PC-3 (cell line): Measurements from ENCODE around the gene FAM120AOS. TPM values are rescaled to one million over a fixed set of nuclear protein-coding genes. Genes with fewer than 3 reads are reported as not detected.

Experiments
- ATAC-seq: fragments of 200-7000 bp; cut with Tn5 transposase; 2 replicates; pipeline ENCODE4 v1.9.1; 2020; ENCODE audit warnings: mild to moderate bottlenecking, moderate library complexity
- BruUV-seq: library from RNA; stranded (reverse); fragments of 400-500 nt; replicated peaks from 2 replicates; lab custom pipeline; 2021; lab: Mats Ljungman, UMichigan
- CTCF ChIA-PET: fragments of 300-600 bp; sonication (Branson Sonifier 250); formaldehyde crosslinking; loops from one replicate; lab custom pipeline; 2022; ENCODE audit warnings: antibody characterized with exemption; lab: Charles Lee
- POLR2A ChIA-PET: fragments of 300-600 bp; sonication (Branson Sonifier 250); formaldehyde crosslinking; loops from one replicate; lab custom pipeline; 2022; ENCODE audit warnings: antibody characterized with exemption; ENCODE audit not compliant: unreplicated experiment; lab: Charles Lee
- DNase-seq: peaks from one replicate; pipeline ENCODE4 v3.0.0-alpha.2; 2015
- H2AFZ ChIP-seq: fragments of 300-600 bp; sonication (generic); 2 replicates; pipeline ENCODE4 v1.6.0; 2016; ENCODE audit warnings: antibody characterized with exemption, low read length
- H3F3A ChIP-seq: fragments of 300-600 bp; sonication (generic); one replicate; pipeline ENCODE4 v1.6.0; 2017; ENCODE audit warnings: antibody characterized with exemption, low read length, control low read depth, mild to moderate bottlenecking; ENCODE audit not compliant: unreplicated experiment
- H3K27ac ChIP-seq: fragments of 300-600 bp; sonication (generic); 2 replicates; pipeline ENCODE4 v1.5.1; 2016; ENCODE audit warnings: mild to moderate bottlenecking, low read length
- H3K27me3 ChIP-seq: fragments of 300-600 bp; sonication (generic); 2 replicates; pipeline ENCODE4 v1.6.1; 2016; ENCODE audit warnings: low read length, mixed read lengths
- H3K36me3 ChIP-seq: fragments of 300-600 bp; sonication (generic); 2 replicates; pipeline ENCODE4 v1.6.1; 2016; ENCODE audit warnings: low read depth, mixed run types, low read length, mixed read lengths
- H3K4me1 ChIP-seq: fragments of 300-600 bp; sonication (generic); 2 replicates; pipeline ENCODE4 v1.5.1; 2016; ENCODE audit warnings: low read length; ENCODE audit not compliant: insufficient read depth
- H3K4me2 ChIP-seq: fragments of 300-600 bp; sonication (generic); 2 replicates; pipeline ENCODE4 v1.6.0; 2016; ENCODE audit warnings: low read length
- H3K4me3 ChIP-seq: fragments of 300-600 bp; sonication (generic); 2 replicates; pipeline ENCODE4 v1.5.1; 2016; ENCODE audit warnings: mild to moderate bottlenecking, low read length, mixed read lengths
- H3K79me2 ChIP-seq: fragments of 300-600 bp; sonication (generic); 2 replicates; pipeline ENCODE4 v1.6.1; 2017; ENCODE audit warnings: low read length, mixed read lengths
- H3K9ac ChIP-seq: fragments of 300-600 bp; sonication (generic); 2 replicates; pipeline ENCODE4 v1.6.0; 2016; ENCODE audit warnings: mild to moderate bottlenecking, low read length
- H3K9me2 ChIP-seq: fragments of 300-600 bp; sonication (generic); replicated peaks from 2 replicates; pipeline ENCODE4 v1.6.1; 2016; ENCODE audit warnings: mixed run types, low read length, mixed read lengths
- H3K9me3 ChIP-seq: fragments of 300-600 bp; sonication (generic); 2 replicates; pipeline ENCODE4 v1.6.1; 2016; ENCODE audit warnings: low read length, mixed read lengths
- H4K20me1 ChIP-seq: fragments of 300-600 bp; sonication (generic); 2 replicates; pipeline ENCODE4 v1.6.1; 2016; ENCODE audit warnings: low read length, mixed read lengths
- EZH2 ChIP-seq: fragments of 300-600 bp; sonication (generic); IDR thresholded peaks from one replicate; pipeline ENCODE4 v1.6.1; 2017; ENCODE audit warnings: antibody characterized with exemption, mild to moderate bottlenecking, low read length; ENCODE audit not compliant: unreplicated experiment
- EZH2phosphoT487 ChIP-seq: fragments of 300-600 bp; sonication (generic); IDR thresholded peaks from 2 replicates; pipeline ENCODE4 v1.6.1; 2018; ENCODE audit warnings: mild to moderate bottlenecking, antibody characterized with exemption, low read length, borderline replicate concordance
- intact Hi-C: fragments of 100-400 bp; cut with micrococcal nuclease; formaldehyde crosslinking; loops from 2 replicates; pipeline ENCODE4 v1.9.0; 2023
- total RNA-seq: library from RNA; depleted of rRNA; stranded (reverse); fragments of >200 nt; gene quantifications from 2 replicates; pipeline ENCODE4 v1.2.3, GENCODE V29; 2014
- TF ChIP-seq, protein P1 (sequence below): fragments of 300-600 bp; sonication (generic); conservative IDR thresholded peaks from 2 replicates; pipeline ENCODE4 v1.5.1; 2017; ENCODE audit warnings: antibody characterized with exemption, low read depth, mild to moderate bottlenecking, low read length

FAM120AOS gene
- total RNA-seq, 1 experiment from 2014 or later, result 39.8 TPM

DNA sequence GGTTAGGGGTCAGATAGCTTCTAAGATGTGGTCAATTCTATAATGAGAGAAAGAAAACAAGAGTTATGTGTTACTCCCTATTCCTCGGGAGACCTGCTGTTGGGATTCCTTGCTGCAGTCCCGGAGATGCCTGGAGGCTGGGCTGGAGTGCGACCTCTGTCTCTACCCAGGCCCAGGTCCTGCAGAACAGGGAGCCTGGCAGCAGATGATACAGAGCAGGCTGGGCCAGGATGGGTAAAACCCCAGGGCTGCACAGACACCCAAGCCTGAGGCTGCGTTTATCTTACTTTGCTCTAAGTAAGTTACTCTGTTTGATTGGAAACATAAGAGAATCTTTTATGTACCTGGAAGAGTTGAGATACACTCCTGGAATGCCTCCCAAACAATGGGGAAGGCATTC lies 26.9 kb upstream of the FAM120AOS start:
- Histone ChIP-seq H3K36me3 (peaks cover 5% of the 10 kb centered on the region; the same call in 1 of the 2 replicates), H3K27me3 (no peaks in the 10 kb centered on the region), H4K20me1 (peaks cover 4% of the 10 kb centered on the region; the same call in 1 of the 2 replicates), H3K9me2 (no peaks in the 10 kb centered on the region), H3K79me2 (peaks cover 71% of the 10 kb centered on the region), H2AFZ (no peak overlapping the region), H3F3A (no peaks in the 10 kb centered on the region), H3K4me3 (no peak overlapping the region), H3K4me2 (no peak overlapping the region), H3K27ac (no peak overlapping the region), H3K9ac (no peak overlapping the region), H3K9me3 (no peaks in the 10 kb centered on the region), H3K4me1 (no peaks in the 10 kb centered on the region)
- no peak for ATAC-seq
- ChIA-PET POLR2A (no interaction called here), CTCF (no interaction called here)
- no peak for TF ChIP-seq EZH2phosphoT487
- no peak for TF ChIP-seq EZH2
- TF ChIP-seq, protein P1, sequence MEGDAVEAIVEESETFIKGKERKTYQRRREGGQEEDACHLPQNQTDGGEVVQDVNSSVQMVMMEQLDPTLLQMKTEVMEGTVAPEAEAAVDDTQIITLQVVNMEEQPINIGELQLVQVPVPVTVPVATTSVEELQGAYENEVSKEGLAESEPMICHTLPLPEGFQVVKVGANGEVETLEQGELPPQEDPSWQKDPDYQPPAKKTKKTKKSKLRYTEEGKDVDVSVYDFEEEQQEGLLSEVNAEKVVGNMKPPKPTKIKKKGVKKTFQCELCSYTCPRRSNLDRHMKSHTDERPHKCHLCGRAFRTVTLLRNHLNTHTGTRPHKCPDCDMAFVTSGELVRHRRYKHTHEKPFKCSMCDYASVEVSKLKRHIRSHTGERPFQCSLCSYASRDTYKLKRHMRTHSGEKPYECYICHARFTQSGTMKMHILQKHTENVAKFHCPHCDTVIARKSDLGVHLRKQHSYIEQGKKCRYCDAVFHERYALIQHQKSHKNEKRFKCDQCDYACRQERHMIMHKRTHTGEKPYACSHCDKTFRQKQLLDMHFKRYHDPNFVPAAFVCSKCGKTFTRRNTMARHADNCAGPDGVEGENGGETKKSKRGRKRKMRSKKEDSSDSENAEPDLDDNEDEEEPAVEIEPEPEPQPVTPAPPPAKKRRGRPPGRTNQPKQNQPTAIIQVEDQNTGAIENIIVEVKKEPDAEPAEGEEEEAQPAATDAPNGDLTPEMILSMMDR, result no peak
- no TSS peak for BruUV-seq
- DNase-seq, result no peak
- intact Hi-C loops, result no loop called here

DNA sequence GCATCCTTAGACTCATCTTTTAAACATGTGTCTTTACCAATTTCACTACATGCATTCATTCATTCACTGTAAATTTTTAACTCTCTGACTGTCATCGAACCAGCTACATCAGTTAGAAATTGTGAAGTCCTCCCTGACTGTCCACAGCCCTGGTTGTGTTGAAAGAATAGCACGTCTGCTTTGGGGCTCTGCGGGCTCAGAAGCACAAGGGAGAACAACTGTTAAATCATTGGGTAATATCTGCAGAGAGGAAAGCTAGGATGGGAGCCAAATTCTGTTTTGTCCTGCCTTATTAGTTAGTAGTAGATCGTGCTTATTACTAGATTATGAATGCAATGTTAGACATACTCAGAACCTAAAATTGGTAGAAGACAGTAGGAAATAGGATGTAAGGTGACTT lies 26.3 kb upstream of the FAM120AOS start:
- TF ChIP-seq, protein P1, result no peak
- no peak for TF ChIP-seq EZH2
- TF ChIP-seq EZH2phosphoT487, result no peak
- POLR2A ChIA-PET, result no interaction called here
- no TSS peak for BruUV-seq
- no peak for ATAC-seq
- DNase-seq, result no peak
- Histone ChIP-seq H3K27ac (no peak overlapping the region), H3K9me3 (no peaks in the 10 kb centered on the region), H3K36me3 (peaks cover 5% of the 10 kb centered on the region; the same call in 1 of the 2 replicates), H2AFZ (no peak overlapping the region), H3K4me3 (no peak overlapping the region), H3K4me2 (no peak overlapping the region), H3F3A (no peaks in the 10 kb centered on the region), H3K27me3 (no peaks in the 10 kb centered on the region), H3K79me2 (peaks cover 73% of the 10 kb centered on the region), H3K9me2 (no peaks in the 10 kb centered on the region), H3K9ac (no peak overlapping the region), H3K4me1 (no peaks in the 10 kb centered on the region), H4K20me1 (peaks cover 5% of the 10 kb centered on the region; the same call in 1 of the 2 replicates)
- CTCF ChIA-PET, result no interaction called here
- intact Hi-C loops, result no loop called here

DNA sequence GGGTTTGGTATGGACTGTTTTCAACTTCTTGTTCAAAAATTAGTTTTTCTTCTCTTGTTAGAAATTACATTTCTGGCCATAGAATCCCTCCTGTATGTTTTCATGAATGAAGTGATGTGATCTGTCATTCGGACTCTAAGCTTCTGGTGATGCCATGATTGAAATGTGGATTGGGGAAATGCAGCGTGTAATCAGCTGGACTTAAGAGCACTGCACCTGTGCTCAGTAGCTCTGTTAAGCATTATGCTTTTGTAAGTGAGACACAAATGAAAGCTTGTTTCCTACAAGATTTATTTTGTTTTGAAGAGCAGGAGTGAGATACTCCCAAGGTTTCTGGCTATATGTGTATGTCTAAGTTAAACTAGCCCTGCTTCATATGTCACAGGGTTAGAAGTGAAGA lies 24.0 kb upstream of the FAM120AOS start:
- CTCF ChIA-PET, result no interaction called here
- Histone ChIP-seq H3F3A (no peaks in the 10 kb centered on the region), H3K9me3 (no peaks in the 10 kb centered on the region), H4K20me1 (peaks cover 11% of the 10 kb centered on the region), H3K4me1 (peaks cover 11% of the 10 kb centered on the region), H3K27me3 (no peaks in the 10 kb centered on the region), H3K9ac (no peak overlapping the region), H3K36me3 (peaks cover 5% of the 10 kb centered on the region; the same call in 1 of the 2 replicates), H3K4me2 (no peak overlapping the region), H3K9me2 (no peaks in the 10 kb centered on the region), H3K79me2 (peaks cover 87% of the 10 kb centered on the region), H3K4me3 (no peak overlapping the region), H2AFZ (no peak overlapping the region), H3K27ac (no peak overlapping the region)
- POLR2A ChIA-PET, result no interaction called here
- ATAC-seq (no peak), DNase-seq (no peak)
- TF ChIP-seq, protein P1, result no peak
- TF ChIP-seq EZH2phosphoT487 (no peak), EZH2 (no peak)
- intact Hi-C loops, result no loop called here
- BruUV-seq, result no TSS peak
